VCaP (cell line): ENCODE data around the gene C12orf75.

Experiments used
- H3K27ac ChIP-seq: fragments of 450-650 bp; 2 replicates; pipeline ENCODE4 v1.5.1; 2017
- TF ChIP-seq, protein P1 (sequence below): fragments of 450-650 bp; conservative IDR thresholded peaks from 2 replicates; pipeline ENCODE4 v1.5.1; 2017; ENCODE audit warnings: mild to moderate bottlenecking, moderate library complexity

Gene C12orf75

GRCh38 chr12:105289114-105289904 is 41.2 kb upstream of the C12orf75 start:
- H3K27ac ChIP-seq = no peak overlapping the region
- TF ChIP-seq, protein P1, sequence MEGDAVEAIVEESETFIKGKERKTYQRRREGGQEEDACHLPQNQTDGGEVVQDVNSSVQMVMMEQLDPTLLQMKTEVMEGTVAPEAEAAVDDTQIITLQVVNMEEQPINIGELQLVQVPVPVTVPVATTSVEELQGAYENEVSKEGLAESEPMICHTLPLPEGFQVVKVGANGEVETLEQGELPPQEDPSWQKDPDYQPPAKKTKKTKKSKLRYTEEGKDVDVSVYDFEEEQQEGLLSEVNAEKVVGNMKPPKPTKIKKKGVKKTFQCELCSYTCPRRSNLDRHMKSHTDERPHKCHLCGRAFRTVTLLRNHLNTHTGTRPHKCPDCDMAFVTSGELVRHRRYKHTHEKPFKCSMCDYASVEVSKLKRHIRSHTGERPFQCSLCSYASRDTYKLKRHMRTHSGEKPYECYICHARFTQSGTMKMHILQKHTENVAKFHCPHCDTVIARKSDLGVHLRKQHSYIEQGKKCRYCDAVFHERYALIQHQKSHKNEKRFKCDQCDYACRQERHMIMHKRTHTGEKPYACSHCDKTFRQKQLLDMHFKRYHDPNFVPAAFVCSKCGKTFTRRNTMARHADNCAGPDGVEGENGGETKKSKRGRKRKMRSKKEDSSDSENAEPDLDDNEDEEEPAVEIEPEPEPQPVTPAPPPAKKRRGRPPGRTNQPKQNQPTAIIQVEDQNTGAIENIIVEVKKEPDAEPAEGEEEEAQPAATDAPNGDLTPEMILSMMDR = no peak

GRCh38 chr12:105291531-105291930 is 39.0 kb upstream of the C12orf75 start:
- H3K27ac ChIP-seq = no peak overlapping the region
- TF ChIP-seq, protein P1 = no peak

DNA sequence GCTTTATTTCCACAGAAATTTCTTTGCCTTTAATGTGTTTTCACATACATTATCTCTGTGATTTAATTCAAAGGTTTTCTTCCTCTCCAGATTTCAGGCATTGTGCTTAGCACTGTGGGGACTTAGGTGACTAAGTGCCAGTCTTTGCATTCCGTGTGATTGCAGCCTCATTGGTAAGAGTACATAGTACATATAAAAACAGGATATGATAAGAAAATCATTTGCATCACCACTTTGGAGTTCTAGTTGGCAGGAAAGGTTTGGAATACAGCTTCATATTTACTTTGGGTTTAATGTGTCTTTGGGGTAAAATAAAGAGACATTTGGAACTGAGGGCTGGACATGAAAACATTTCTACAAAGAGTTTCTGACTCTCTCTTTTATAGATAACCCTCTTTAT is 37.8 kb upstream of the C12orf75 start:
- H3K27ac ChIP-seq = no peak overlapping the region
- TF ChIP-seq, protein P1 = no peak

DNA sequence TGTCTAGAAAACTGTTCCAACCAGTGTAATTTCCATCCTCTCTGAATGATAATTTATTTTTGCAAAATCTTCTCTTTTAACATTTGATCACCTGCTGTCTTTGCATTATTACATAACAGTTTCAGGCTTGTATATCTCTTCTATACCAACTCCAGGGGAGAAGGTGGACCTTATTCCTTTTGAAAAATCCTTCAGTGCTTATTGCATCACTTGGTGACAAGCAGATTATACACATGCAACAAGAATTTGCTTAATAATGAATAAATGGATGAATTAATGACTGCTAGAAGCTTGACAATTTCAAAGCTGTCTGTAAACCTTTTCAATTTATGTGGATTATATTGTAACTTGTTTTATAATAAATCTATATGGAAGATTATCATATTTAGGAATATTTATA is 37.3 kb upstream of the C12orf75 start:
- H3K27ac ChIP-seq = no peak overlapping the region
- TF ChIP-seq, protein P1 = no peak

DNA sequence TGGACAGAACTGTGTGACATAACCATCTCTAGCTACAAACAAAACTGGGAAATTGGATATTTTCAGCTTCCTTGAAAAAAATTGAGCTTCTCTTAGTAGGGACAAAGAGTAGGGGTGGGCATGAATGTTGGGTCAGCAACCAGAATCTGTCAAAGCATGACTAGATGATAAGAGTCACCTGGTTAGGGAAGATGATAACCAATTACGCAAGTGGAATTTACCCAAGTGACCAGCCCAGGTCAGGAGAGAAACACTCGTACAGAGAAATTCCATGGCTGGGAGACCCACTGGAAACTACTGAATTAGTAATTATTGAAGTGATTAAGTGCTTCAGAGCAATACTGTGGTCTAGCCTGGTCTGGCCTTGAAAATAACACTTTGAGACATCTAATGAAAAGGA is 36.3 kb upstream of the C12orf75 start:
- TF ChIP-seq, protein P1 = no peak
- no peak overlapping the region for H3K27ac ChIP-seq

GRCh38 chr12:105294886-105295479 is 35.5 kb upstream of the C12orf75 start:
- TF ChIP-seq, protein P1 = no peak
- H3K27ac ChIP-seq = no peak overlapping the region

DNA sequence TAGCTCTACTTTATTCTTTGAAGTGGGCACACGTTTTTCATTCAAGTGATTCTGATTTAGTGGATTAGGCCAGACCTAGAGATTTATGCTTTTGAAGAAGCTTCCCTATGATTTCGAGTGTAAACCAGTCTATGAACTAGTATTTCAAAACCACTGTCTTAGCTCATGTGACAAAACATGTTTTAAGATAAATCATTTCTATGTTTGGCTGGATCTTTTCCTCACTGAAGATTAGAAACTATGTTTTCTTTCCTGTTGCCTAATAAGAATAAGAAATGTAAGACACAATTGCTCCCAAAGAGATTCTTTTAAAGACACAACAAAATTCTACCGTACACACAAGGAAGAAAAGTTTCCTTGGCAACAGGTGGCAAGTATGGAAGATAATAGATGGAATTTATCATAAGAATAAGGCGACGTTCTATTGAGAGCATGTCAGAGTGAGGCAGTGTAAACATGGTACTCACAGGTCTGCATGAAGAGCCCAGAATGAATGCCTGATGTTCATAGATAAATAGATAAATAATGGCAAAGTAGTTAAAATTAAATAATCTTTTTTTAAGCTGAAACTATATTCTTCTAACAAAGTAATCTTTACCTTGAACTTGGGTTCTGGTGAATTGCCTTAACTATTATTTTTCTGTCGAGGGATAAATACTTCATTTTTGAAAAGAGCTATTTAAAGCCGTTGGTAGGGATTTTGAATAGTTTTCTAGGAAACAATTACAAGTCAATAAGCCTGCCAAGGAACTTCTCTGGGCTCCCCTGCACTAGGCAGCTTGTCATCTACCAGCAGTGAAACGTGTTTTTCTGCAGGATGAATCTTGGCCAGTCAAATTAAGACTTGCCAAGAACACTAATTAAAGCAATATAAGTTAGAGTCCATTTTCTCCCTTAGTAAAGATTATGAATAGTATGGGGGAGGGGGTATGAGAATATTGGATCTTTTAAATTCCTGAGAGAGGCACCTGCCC is 34.1 kb upstream of the C12orf75 start:
- H3K27ac ChIP-seq = no peak overlapping the region
- TF ChIP-seq, protein P1 = no peak
